Measurements from ENCODE around the gene METTL26.

METTL26 gene

DNA sequence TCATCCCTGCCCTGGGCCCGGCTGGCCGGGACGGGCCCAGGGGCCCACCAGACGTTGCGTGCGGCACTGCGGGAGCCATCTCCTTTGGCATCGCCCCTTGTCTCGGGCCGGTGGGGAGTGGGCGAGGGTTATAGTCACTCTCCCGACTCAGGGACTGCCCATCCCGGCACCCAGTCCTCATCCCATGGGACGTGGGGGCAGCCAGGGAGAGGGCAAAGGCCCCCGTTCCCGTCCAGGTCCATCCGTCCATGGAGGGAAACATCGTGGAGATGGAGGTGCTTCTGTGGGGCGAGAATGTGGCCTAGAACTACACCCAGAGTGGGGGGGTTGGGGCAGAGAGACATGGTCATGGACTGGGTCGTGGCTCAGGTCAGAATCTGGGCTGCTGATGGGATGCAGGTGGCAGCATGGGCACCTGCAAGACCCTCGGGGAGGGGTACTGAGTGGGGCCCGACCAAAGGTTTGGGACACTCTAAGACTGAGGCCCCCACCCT, 10.6 kb upstream of the METTL26 start:
- TF ChIP-seq FOXP2 (optimal IDR thresholded peaks at IDR 0.05; ENCODE audit: control extremely low read depth, extremely low read length, insufficient read depth) (no peak), POLR2AphosphoS5 (IDR thresholded peaks at IDR 0.05; ENCODE audit: borderline replicate concordance, low read depth, low read length) (0 out of 2 replicates have a peak, but pooled peaks have one; percentile 2), EZH2 (IDR thresholded peaks at IDR 0.05) (no peak)
- no peak overlapping the region for H3K9ac ChIP-seq (ENCODE audit: insufficient read length)
- no peaks in the 10 kb centered on the region for H3K9me3 ChIP-seq (ENCODE audit: low read depth, low read length)
- DNase-seq (ENCODE audit: low read depth, low spot score), result no peak
- no peak overlapping the region for H3K4me3 ChIP-seq
- H3K36me3 ChIP-seq (ENCODE audit: insufficient read depth, low read length), result no peaks in the 10 kb centered on the region
- no peak overlapping the region for H3K27ac ChIP-seq

DNA sequence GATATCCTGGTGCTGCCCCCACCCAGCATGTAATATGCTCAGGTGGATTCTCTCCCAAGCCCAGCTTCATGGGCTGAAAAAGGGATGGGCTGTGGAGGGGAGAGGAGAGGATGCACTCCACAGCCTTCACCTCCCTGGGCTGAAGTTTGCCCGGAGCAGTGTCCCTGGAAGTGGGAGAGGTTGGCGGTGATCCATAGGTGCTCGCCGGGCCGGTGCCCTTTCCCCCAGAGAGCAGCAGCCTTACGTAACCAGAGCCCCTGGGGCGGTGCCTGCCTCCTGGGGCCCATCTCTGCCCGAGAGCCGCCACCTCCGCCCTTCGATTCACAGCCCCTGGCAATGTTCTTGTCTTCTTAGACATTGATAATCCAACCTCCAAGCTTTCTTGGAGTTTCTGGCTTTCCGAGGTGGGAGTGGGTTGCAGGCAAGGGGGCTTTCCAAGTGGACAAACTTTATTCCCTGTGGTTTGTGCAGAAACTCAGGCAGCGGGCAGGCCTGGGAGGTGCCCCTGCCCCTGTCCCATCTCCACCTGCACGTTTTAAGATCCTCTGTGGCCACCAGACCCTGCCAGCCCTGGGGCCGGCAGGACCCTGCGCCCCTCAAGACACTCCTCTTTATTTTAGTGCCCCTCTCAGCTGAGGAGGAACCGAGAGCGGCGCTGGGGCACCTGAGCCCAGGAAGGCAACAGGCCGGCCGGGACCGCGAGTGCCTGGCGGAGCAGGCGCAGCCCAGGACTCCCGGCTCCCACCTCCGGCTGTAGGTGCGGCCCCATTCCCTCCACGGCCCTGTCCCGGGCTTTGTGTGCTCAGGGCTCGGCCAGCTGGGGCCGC, 10.0 kb upstream of the METTL26 start:
- DNase-seq (ENCODE audit: low read depth, low spot score), result no peak
- TF ChIP-seq EZH2 (IDR thresholded peaks at IDR 0.05) (no peak), POLR2AphosphoS5 (IDR thresholded peaks at IDR 0.05; ENCODE audit: borderline replicate concordance, low read depth, low read length) (no peak), FOXP2 (optimal IDR thresholded peaks at IDR 0.05; ENCODE audit: control extremely low read depth, extremely low read length, insufficient read depth) (no peak)
- H3K4me3 ChIP-seq, result no peak overlapping the region
- H3K9ac ChIP-seq (ENCODE audit: insufficient read length), result no peak overlapping the region
- H3K9me3 ChIP-seq (ENCODE audit: low read depth, low read length), result no peaks in the 10 kb centered on the region
- peak overlapping the region; percentile 60; the same call in 1 of the 2 replicates for H3K27ac ChIP-seq
- H3K36me3 ChIP-seq (ENCODE audit: insufficient read depth, low read length), result no peaks in the 10 kb centered on the region

DNA sequence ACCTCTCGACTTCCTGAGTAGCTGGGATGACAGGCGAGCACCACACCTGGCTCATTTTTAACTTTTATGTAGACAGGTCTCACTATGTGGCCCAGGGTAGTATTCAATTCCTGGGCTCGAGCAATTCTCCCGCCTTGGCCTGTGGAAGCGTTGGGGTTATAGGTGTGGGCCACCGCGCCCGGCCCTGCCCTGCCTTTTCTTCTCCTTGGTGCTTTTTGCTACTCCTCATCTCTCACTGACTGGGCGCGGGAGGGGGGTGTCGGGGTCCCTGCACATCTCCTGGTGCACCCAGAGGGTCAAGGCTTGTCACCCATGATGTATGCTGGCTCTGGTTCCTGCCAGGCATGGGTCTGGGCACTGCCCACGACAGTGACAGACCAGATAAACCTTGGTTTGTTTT, 8.5 kb upstream of the METTL26 start:
- no peak overlapping the region for H3K4me3 ChIP-seq
- TF ChIP-seq FOXP2 (optimal IDR thresholded peaks at IDR 0.05; ENCODE audit: control extremely low read depth, extremely low read length, insufficient read depth) (no peak), POLR2AphosphoS5 (IDR thresholded peaks at IDR 0.05; ENCODE audit: borderline replicate concordance, low read depth, low read length) (no peak), EZH2 (IDR thresholded peaks at IDR 0.05) (no peak)
- H3K9me3 ChIP-seq (ENCODE audit: low read depth, low read length), result no peaks in the 10 kb centered on the region
- no peak for DNase-seq (ENCODE audit: low read depth, low spot score)
- no peaks in the 10 kb centered on the region for H3K36me3 ChIP-seq (ENCODE audit: insufficient read depth, low read length)
- no peak overlapping the region for H3K27ac ChIP-seq
- H3K9ac ChIP-seq (ENCODE audit: insufficient read length), result no peak overlapping the region

DNA sequence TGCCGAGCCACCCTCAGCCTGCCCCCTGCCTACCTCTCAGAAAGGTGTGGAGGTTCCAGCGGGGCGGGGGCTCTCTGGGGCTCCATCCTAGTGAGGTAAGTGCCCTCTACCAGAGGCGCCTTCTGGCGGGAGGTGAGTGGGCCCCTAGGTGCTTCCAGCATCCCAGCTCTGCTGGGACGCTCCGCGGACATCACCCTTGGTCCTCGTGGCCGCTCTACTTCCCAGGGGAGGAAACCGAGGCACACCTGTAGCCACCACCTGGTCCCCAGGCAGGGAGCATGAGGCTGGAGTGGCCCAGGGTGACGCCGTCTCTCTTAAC, 6.9 kb upstream of the METTL26 start:
- Histone ChIP-seq H3K36me3 (ENCODE audit: insufficient read depth, low read length) (no peaks in the 10 kb centered on the region), H3K27ac (no peak overlapping the region), H3K4me3 (peak overlapping the region; percentile 85), H3K9me3 (ENCODE audit: low read depth, low read length) (no peaks in the 10 kb centered on the region), H3K9ac (ENCODE audit: insufficient read length) (no peak overlapping the region)
- no peak for DNase-seq (ENCODE audit: low read depth, low spot score)
- TF ChIP-seq EZH2 (IDR thresholded peaks at IDR 0.05), result no peak
- no peak for TF ChIP-seq FOXP2 (optimal IDR thresholded peaks at IDR 0.05; ENCODE audit: control extremely low read depth, extremely low read length, insufficient read depth)
- no peak for TF ChIP-seq POLR2AphosphoS5 (IDR thresholded peaks at IDR 0.05; ENCODE audit: borderline replicate concordance, low read depth, low read length)

DNA sequence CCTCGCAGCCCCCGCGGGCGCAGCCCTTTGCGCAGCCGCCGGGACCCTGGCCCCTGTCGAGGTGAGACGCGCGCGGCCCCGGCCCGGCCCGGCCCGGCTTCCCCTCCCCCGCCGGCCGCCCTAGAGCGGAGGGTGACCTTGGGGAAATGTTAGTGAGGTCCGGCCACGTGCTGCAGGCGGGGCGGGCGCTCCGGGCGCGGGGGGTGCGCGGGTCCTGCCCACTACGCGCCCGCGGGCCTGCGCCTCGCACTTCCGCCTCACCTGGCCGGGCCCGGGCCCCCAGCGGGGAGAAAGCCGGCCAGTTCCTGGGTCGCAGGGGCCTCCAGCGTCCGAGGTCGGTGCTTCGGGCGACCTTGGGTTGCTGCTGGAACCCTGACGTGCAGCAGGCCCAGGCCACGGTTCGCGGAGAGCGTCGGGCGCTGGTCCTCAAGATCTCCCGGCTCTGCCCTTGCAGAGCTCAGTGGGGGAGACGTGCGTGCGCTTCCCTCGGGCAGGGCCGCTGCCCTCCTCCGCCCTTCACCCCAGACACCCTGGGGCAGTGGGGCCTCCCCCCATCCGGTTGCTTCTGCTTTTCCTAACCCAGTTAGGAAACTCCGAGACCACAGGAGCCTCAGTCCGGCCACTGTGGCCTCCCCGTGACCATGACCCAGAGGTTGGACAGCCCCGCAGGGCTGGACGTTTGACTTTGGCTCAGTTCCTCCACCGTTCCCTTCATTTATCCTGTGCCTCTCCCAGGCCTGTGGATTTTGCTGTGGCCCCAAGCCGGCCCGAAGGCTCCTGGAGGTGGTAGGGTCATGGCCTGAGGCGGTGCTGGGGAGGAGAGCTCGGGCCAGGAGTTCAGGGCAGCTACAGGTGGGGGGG, 6.3 kb upstream of the METTL26 start:
- no peaks in the 10 kb centered on the region for H3K9me3 ChIP-seq (ENCODE audit: low read depth, low read length)
- H3K27ac ChIP-seq, result no peak overlapping the region
- no peaks in the 10 kb centered on the region for H3K36me3 ChIP-seq (ENCODE audit: insufficient read depth, low read length)
- peak overlapping the region; percentile 85 for H3K4me3 ChIP-seq
- DNase-seq (ENCODE audit: low read depth, low spot score), result no peak
- TF ChIP-seq FOXP2 (optimal IDR thresholded peaks at IDR 0.05; ENCODE audit: control extremely low read depth, extremely low read length, insufficient read depth), result no peak
- TF ChIP-seq POLR2AphosphoS5 (IDR thresholded peaks at IDR 0.05; ENCODE audit: borderline replicate concordance, low read depth, low read length), result no peak; the same call in 1 of the 2 replicates
- TF ChIP-seq EZH2 (IDR thresholded peaks at IDR 0.05), result no peak
- peak overlapping the region; percentile 65 for H3K9ac ChIP-seq (ENCODE audit: insufficient read length)

DNA sequence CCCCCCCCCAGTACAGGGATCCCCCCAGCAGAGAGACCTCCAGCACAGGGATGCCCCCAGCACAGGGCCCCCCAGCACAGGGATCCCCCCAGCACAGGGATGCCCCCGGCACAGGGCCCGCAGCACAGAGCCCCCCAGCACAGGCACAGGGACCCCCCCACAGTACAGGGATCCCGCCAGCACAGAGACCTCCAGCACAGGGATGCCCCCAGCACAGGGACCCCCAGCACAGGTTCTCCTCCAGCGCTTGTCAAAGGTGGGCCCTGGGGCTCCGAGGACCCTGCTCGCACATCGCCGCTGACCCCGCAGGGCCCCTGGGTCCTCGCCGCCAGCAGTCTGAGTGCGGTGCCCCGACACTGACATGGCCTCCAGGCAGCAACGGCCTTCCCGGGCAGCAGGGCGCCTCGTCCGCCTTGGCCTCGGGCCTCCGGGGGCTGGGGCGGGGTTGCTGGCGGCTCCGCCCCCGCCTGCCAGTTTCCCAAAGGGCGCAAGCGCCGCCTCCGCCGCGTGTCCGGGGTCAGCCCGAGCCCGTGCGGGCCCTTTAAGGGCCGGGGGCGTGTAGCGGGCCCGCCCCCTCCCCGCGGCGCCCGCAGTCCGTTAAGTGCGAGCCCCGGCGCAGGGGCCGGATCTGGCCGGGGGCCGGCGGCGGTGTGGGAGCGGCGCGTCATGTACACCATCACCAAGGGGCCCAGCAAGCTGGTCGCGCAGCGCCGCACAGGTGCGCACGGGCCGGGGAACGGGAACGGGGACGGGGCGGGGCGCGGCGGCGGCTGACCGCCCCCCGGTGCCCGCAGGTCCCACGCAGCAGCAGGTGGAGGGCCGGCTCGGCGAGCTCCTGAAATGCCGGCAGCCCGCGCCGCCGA, 5.5 kb upstream of the METTL26 start, which contains the start of gene MCRIP2:
TSS of gene MCRIP2 (plus strand) at position 503 of the 863 bp plus-strand sequence. CDS start at position 667, 164 bp downstream.
- Histone ChIP-seq H3K36me3 (ENCODE audit: insufficient read depth, low read length) (no peaks in the 10 kb centered on the region), H3K27ac (no peak within 1 kb of the TSS), H3K9ac (ENCODE audit: insufficient read length) (peak within 1 kb of the TSS; percentile 65), H3K9me3 (ENCODE audit: low read depth, low read length) (no peaks in the 10 kb centered on the region), H3K4me3 (peak within 1 kb of the TSS; percentile 85)
- DNase-seq (ENCODE audit: low read depth, low spot score), result no peak
- TF ChIP-seq EZH2 (IDR thresholded peaks at IDR 0.05) (no peak), FOXP2 (optimal IDR thresholded peaks at IDR 0.05; ENCODE audit: control extremely low read depth, extremely low read length, insufficient read depth) (no peak), POLR2AphosphoS5 (IDR thresholded peaks at IDR 0.05; ENCODE audit: borderline replicate concordance, low read depth, low read length) (peak; percentile 48; the same call in 1 of the 2 replicates)

DNA sequence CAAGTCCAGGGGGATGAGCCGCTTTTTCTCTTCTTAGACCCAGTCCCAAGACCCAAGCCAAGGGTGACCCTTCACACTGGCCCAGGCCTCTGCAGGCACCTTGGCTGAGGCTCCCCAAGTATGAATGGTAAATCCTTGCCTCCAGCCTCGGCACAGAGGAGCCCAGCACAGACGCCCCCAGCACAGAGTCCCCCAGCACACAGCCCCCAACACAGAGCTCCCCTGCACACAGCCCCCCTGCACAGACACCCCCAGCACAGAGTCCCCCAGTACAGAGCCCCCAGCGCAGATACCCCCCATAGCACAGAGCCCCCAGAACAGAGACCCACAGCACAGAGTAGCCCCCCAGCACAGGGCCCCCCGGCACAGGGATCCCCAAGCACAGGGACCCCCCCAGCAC, 4.5 kb upstream of the METTL26 start:
- H3K9ac ChIP-seq (ENCODE audit: insufficient read length), result no peak overlapping the region
- TF ChIP-seq FOXP2 (optimal IDR thresholded peaks at IDR 0.05; ENCODE audit: control extremely low read depth, extremely low read length, insufficient read depth), result no peak
- no peak for TF ChIP-seq POLR2AphosphoS5 (IDR thresholded peaks at IDR 0.05; ENCODE audit: borderline replicate concordance, low read depth, low read length)
- no peak for TF ChIP-seq EZH2 (IDR thresholded peaks at IDR 0.05)
- no peaks in the 10 kb centered on the region for H3K9me3 ChIP-seq (ENCODE audit: low read depth, low read length)
- DNase-seq (ENCODE audit: low read depth, low spot score), result no peak
- no peak overlapping the region for H3K4me3 ChIP-seq
- no peak overlapping the region for H3K27ac ChIP-seq
- no peaks in the 10 kb centered on the region for H3K36me3 ChIP-seq (ENCODE audit: insufficient read depth, low read length)
